H9 (cell line): ENCODE data around the gene LYRM9. TPM values are rescaled to one million over a fixed set of nuclear protein-coding genes. Genes with fewer than 3 reads are reported as not detected.
A peak's percentile ranks its signal among the peaks of the same experiment; 100 is the strongest.

Experiments used
- DNase-seq: peaks from one replicate; pipeline ENCODE4 v3.0.0-alpha.2; 2017
- H2AFZ ChIP-seq: one replicate; pipeline ENCODE4 v1.6.1; 2013; ENCODE audit warnings: mild to moderate bottlenecking, low read length, control low read depth, moderate library complexity
- H2AK5ac ChIP-seq: 2 replicates; pipeline ENCODE4 v1.6.1; 2013; ENCODE audit warnings: low read length, control low read depth, mixed read lengths; ENCODE audit not compliant: insufficient read length
- H2BK120ac ChIP-seq: one replicate; pipeline ENCODE4 v1.6.1; 2013; ENCODE audit warnings: low read depth, mild to moderate bottlenecking, low read length, control low read depth, inconsistent platforms; ENCODE audit not compliant: poor library complexity, severe bottlenecking
- H2BK12ac ChIP-seq: 2 replicates; pipeline ENCODE4 v1.6.1; 2013; ENCODE audit warnings: low read length, control low read depth, mixed read lengths, low read depth; ENCODE audit not compliant: insufficient read length
- H2BK15ac ChIP-seq: 2 replicates; pipeline ENCODE4 v1.6.1; 2013; ENCODE audit warnings: low read depth, low read length, control low read depth
- H2BK20ac ChIP-seq: one replicate; pipeline ENCODE4 v1.6.1; 2013; ENCODE audit warnings: low read depth, mild to moderate bottlenecking, low read length, control low read depth, inconsistent platforms; ENCODE audit not compliant: poor library complexity, severe bottlenecking
- H2BK5ac ChIP-seq: 2 replicates; pipeline ENCODE4 v1.6.1; 2013; ENCODE audit warnings: low read length, control low read depth, mixed read lengths; ENCODE audit not compliant: insufficient read length
- H3K14ac ChIP-seq: 2 replicates; pipeline ENCODE4 v1.6.1; 2013; ENCODE audit warnings: low read length, control low read depth; ENCODE audit not compliant: insufficient read depth
- H3K18ac ChIP-seq: 2 replicates; pipeline ENCODE4 v1.6.1; 2013; ENCODE audit warnings: low read depth, mild to moderate bottlenecking, mixed read lengths, low read length, control low read depth; ENCODE audit not compliant: insufficient read length
- H3K23ac ChIP-seq: 2 replicates; pipeline ENCODE4 v1.6.1; 2013; ENCODE audit warnings: low read length, control low read depth, mixed read lengths, low read depth; ENCODE audit not compliant: insufficient read length
- H3K23me2 ChIP-seq: 2 replicates; pipeline ENCODE4 v1.6.1; 2013; ENCODE audit warnings: low read depth, mild to moderate bottlenecking, mixed read lengths, low read length, control low read depth; ENCODE audit not compliant: insufficient read length, poor library complexity, severe bottlenecking
- H3K27ac ChIP-seq: 2 replicates; pipeline ENCODE4 v1.5.1; 2013; ENCODE audit warnings: low read length, control low read depth, mixed read lengths, low read depth; ENCODE audit not compliant: insufficient read length
- H3K27me3 ChIP-seq: 2 replicates; pipeline ENCODE4 v1.6.1; 2013; ENCODE audit warnings: low read length, control low read depth, inconsistent platforms; ENCODE audit not compliant: insufficient read depth
- H3K4ac ChIP-seq: 2 replicates; pipeline ENCODE4 v1.6.1; 2013; ENCODE audit warnings: low read depth, mild to moderate bottlenecking, control low read depth, inconsistent platforms, low read length, moderate library complexity
- H3K4me1 ChIP-seq: 2 replicates; pipeline ENCODE4 v1.6.1; 2013; ENCODE audit warnings: low read length, control low read depth, inconsistent platforms; ENCODE audit not compliant: insufficient read depth
- H3K4me2 ChIP-seq: 2 replicates; pipeline ENCODE4 v1.6.1; 2013; ENCODE audit warnings: low read length, control low read depth, mixed read lengths; ENCODE audit not compliant: insufficient read length, insufficient read depth
- H3K56ac ChIP-seq: 2 replicates; pipeline ENCODE4 v1.6.1; 2013; ENCODE audit warnings: low read depth, mild to moderate bottlenecking, mixed read lengths, low read length, control low read depth; ENCODE audit not compliant: insufficient read length
- H3K79me1 ChIP-seq: 2 replicates; pipeline ENCODE4 v1.6.1; 2013; ENCODE audit warnings: low read depth, mild to moderate bottlenecking, moderate library complexity, low read length, control low read depth, inconsistent platforms; ENCODE audit not compliant: insufficient read depth, poor library complexity, severe bottlenecking
- H3K79me2 ChIP-seq: 2 replicates; pipeline ENCODE4 v1.6.1; 2013; ENCODE audit warnings: low read length, control low read depth, inconsistent platforms; ENCODE audit not compliant: insufficient read depth
- H3K9ac ChIP-seq: 2 replicates; pipeline ENCODE4 v1.6.1; 2013; ENCODE audit warnings: low read length, control low read depth, mixed read lengths; ENCODE audit not compliant: insufficient read length; ENCODE audit errors: extremely low read depth
- H3K9me3 ChIP-seq: one replicate; pipeline ENCODE4 v1.6.1; 2013; ENCODE audit warnings: low read depth, low read length, inconsistent platforms; ENCODE audit not compliant: control insufficient read depth
- H3T11ph ChIP-seq: one replicate; pipeline ENCODE4 v1.6.1; 2013; ENCODE audit warnings: mild to moderate bottlenecking, low read length, control low read depth, inconsistent platforms
- H4K20me1 ChIP-seq: one replicate; pipeline ENCODE4 v1.6.1; 2013; ENCODE audit not compliant: control insufficient read depth, insufficient read length, insufficient read depth
- H4K5ac ChIP-seq: 2 replicates; pipeline ENCODE4 v1.6.1; 2013; ENCODE audit warnings: low read depth, mild to moderate bottlenecking, mixed read lengths, low read length, control low read depth; ENCODE audit not compliant: insufficient read length
- H4K8ac ChIP-seq: replicated peaks from 2 replicates; pipeline ENCODE4 v1.6.1; 2013; ENCODE audit warnings: low read length, control low read depth, mixed read lengths, low read depth; ENCODE audit not compliant: insufficient read length
- H4K91ac ChIP-seq: 2 replicates; pipeline ENCODE4 v1.6.1; 2013; ENCODE audit warnings: low read depth, mild to moderate bottlenecking, moderate library complexity, mixed read lengths, low read length, control low read depth; ENCODE audit not compliant: insufficient read length
- H3K27ac Mint-ChIP-seq, 3 experiments: 2 replicates in 2 of 3; 3 replicates in 1 of 3; pipeline ENCODE4 v1.8.0; 2020 to 2021; ENCODE audit warnings: mixed read lengths in 3 of 3, mild to moderate bottlenecking in 1 of 3, moderate library complexity in 1 of 3
- H3K27me3 Mint-ChIP-seq: 2 replicates; pipeline ENCODE4 v1.8.0; 2021; ENCODE audit warnings: low read depth, mild to moderate bottlenecking, moderate library complexity, mixed read lengths
- H3K36me3 Mint-ChIP-seq, 3 experiments: 2 replicates in 2 of 3; 3 replicates in 1 of 3; pipeline ENCODE4 v1.8.0; 2020 to 2021; ENCODE audit warnings: low read depth in 3 of 3, mixed read lengths in 3 of 3; ENCODE audit not compliant: insufficient read depth in 1 of 3
- H3K4me1 Mint-ChIP-seq, 2 experiments: 2 replicates each; pipeline ENCODE4 v1.8.0; 2020; ENCODE audit warnings: mixed read lengths in 2 of 2
- H3K4me3 Mint-ChIP-seq, 2 experiments: 2 replicates in 1 of 2; 3 replicates in 1 of 2; pipeline ENCODE4 v1.8.0; 2020 to 2021; ENCODE audit warnings: mild to moderate bottlenecking in 2 of 2, mixed read lengths in 2 of 2, moderate library complexity in 1 of 2
- H3K9me3 Mint-ChIP-seq, 2 experiments: 2 replicates in 1 of 2; 3 replicates in 1 of 2; pipeline ENCODE4 v1.8.0; 2020; ENCODE audit warnings: mild to moderate bottlenecking in 2 of 2, mixed read lengths in 2 of 2, moderate library complexity in 1 of 2
- CTCF ChIP-seq: fragments of 200-600 bp; sonication (generic); conservative IDR thresholded peaks from 3 replicates; pipeline ENCODE4 v1.8.0; 2021; ENCODE audit warnings: antibody characterized with exemption, mild to moderate bottlenecking
- WGBS: extraction: QIAGEN DNeasy Blood & Tissue Kit; methylation state at CpG from one replicate; pipeline ENCODE4 v1.1.7; 2013; ENCODE audit warnings: missing lambda C conversion rate, low lambda C conversion rate, mixed read lengths; ENCODE audit not compliant: insufficient read length; ENCODE audit errors: extremely low coverage; 5-methylcytosine and 5-hydroxymethylcytosine counted together
- total RNA-seq: library from RNA; stranded (reverse); gene quantifications from 2 replicates; pipeline ENCODE4 v1.2.1, GENCODE V29; 2021

The LYRM9 gene
- total RNA-seq, 1 experiment from 2014 or later, result 2.2 TPM

GRCh38 chr17:27878776-27879562 is 14.2 kb downstream of the LYRM9 start:
- Histone ChIP-seq H3K23me2 (no peaks in the 10 kb centered on the region), H2AFZ (no peak overlapping the region), H4K8ac (no peak overlapping the region), H3K23ac (no peak overlapping the region), H3T11ph (no peak overlapping the region), H3K4me1 (no peaks in the 10 kb centered on the region), H2BK20ac (no peak overlapping the region), H4K91ac (no peak overlapping the region), H3K27ac (no peak overlapping the region), H2BK12ac (no peak overlapping the region), H3K79me1 (no peaks in the 10 kb centered on the region), H3K27me3 (no peaks in the 10 kb centered on the region), H3K4ac (no peak overlapping the region), H2BK120ac (no peak overlapping the region), H4K20me1 (no peaks in the 10 kb centered on the region), H3K56ac (no peak overlapping the region), H3K9ac (no peak overlapping the region), H3K9me3 (no peaks in the 10 kb centered on the region), H2BK15ac (no peak overlapping the region), H2AK5ac (no peak overlapping the region), H3K14ac (no peak overlapping the region; the same call in 1 of the 2 replicates), H3K4me2 (no peak overlapping the region), H2BK5ac (no peak overlapping the region), H4K5ac (no peak overlapping the region), H3K18ac (no peak overlapping the region), H3K79me2 (no peaks in the 10 kb centered on the region)
- Mint-ChIP-seq H3K4me1 (peaks cover 4 to 18% of the 10 kb centered on the region in 2 experiments; a peak in 3 of 4 replicates), H3K9me3 (0 out of 5 replicates have a peak, but pooled peaks cover 0 to 2% of the 10 kb centered on the region in 2 experiments), H3K4me3 (no peak overlapping the region), H3K36me3 (peaks cover 0 to 5% (median 0%) of the 10 kb centered on the region in 3 experiments; a peak in 2 of 7 replicates), H3K27ac (peak overlapping the region in 1 of 3 experiments; percentile 63; a peak in 1 of 7 replicates), H3K27me3 (no peaks in the 10 kb centered on the region; the same call in 1 of the 2 replicates)
- no CpG with 5 or more reads among the region's 13 CpGs for WGBS
- no peak for DNase-seq
- TF ChIP-seq CTCF, result no peak
